Right renal cortex interstitium (tissue), 3 donors: ENCODE results near the gene ATP2C2. TPM values are rescaled to one million over a fixed set of nuclear protein-coding genes. Genes with fewer than 3 reads are reported as not detected.

ENCODE experiments used
- DNase-seq, 3 donors: peaks; one replicate each; pipeline ENCODE4 v3.0.0-alpha.2; 2013; ENCODE audit warnings: low read depth in 3 of 3, low spot score in 2 of 3
- polyA plus RNA-seq, 3 donors: library from polyadenylated mRNA; unstranded; fragments of 120-200 nt; gene quantifications; one replicate each; pipeline ENCODE4 v1.2.1, GENCODE V29; 2013; ENCODE audit not compliant: insufficient read length in 3 of 3

Gene ATP2C2
- polyA plus RNA-seq, 3 donors = 0.32 to 0.96 (median 0.75) TPM

DNA sequence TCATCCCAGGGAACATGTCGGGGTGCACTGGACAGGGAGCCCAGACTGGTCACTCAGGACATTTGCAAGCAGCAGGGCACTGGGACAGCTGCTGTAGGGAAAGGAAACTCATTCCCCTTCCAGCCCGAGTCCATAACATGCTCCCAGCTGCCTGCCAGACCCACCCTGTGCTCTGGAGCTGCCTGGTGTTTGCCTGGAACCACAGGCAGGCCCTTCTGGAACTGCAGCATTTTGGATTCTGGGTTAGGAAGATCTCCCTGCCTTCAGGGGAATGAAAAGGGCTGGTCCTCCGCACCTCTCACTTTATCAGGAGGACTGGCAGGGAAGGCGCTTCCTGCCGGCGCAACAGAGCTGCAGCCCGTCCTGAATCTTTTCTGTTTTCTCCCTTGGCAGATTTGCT is 94.9 kb downstream of the ATP2C2 start:
- no peak for DNase-seq

DNA sequence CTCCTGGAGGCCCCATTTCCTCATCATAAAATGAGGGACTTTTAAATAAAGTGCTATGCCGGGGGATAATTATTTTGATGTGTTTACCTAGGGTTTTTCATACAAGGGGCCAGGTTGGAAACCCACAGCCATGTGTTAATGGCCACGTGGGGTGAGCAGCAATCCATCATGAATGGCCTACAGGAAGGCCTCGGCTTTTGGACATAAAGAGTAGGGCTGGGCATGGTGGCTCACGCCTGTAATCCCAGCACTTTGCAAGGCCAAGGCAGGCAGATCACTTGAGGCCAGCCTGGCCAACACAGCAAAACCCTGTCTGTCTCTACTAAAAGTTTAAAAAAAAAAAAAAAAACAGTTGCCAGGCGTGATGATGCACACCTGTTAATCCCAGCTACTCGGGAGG is 95.8 kb downstream of the ATP2C2 start:
- no peak for DNase-seq

DNA sequence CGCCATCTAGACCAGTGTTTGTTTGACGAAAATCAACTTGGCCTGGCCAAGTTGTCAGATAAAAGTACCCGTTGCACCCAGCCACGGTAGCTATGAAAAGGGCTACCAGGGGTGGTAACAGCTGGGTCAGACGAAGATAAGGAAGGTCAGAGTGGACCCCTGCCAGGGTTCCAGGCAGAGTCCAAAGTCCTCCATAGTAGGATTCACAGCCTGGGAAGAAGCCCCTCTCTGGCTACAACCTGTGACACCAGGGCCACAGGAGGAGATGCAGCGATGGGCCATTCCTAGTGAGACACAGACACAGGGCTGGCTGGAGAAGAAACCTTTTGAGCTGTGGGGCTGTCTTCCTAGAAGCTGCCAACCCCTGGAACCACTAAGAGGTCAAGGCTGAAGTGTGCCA is 96.8 kb downstream of the ATP2C2 start:
- no peak for DNase-seq

DNA sequence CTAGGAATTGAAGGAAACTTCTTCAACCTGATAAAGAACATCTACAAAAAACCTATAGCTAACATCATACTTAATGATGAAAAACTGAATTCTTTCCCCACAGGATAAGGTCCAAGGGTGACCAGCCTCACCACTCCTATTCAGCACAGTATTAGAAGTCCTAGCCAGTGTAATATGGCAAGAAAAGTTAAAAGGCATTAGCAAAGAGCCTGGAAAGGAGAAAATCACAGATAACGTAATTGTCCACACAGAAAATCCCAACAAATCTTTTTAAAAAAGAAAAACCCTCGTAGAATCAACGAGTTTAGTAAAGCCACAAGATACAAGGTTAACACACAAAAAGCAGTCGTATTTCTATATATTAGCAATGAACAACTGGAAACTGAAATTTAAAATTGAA is 98.4 kb downstream of the ATP2C2 start:
- no peak for DNase-seq

DNA sequence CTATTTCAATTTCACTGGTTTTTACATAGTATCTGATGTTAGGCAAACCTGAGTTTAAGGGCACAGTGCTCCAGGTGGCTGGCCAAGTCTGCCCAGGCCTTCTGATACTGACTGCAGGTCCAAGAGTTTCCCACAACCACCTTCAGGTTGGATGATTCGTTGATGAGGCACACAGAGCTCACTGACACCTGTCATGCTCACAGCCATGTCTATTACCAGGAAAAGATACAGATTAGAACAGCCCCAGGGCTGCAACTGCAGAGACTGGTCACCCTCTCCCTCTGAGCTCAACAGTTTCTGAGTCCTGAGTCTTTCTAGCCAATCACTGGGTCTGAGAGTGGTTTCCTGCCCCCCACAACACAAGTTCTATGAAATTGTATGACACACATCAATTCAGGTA is 98.9 kb downstream of the ATP2C2 start:
- DNase-seq = no peak

DNA sequence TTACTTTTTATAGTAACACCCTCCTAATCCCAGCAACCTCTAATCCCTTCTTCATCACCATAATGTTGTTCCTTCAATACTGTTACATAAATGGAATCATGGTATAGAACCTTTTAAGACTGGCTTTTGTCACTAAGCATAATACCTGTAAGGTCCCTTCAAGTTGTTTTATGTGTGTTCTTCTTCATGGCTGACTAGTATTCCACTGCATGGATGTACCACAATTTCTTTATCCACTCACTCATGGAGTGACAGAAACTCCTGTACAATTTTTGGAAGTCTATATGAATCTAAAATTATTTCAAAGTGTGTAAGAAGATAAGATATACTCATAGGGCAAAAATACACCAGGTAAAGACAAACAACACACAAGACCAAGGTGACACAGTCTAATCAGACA is 99.4 kb downstream of the ATP2C2 start:
- no peak for DNase-seq

DNA sequence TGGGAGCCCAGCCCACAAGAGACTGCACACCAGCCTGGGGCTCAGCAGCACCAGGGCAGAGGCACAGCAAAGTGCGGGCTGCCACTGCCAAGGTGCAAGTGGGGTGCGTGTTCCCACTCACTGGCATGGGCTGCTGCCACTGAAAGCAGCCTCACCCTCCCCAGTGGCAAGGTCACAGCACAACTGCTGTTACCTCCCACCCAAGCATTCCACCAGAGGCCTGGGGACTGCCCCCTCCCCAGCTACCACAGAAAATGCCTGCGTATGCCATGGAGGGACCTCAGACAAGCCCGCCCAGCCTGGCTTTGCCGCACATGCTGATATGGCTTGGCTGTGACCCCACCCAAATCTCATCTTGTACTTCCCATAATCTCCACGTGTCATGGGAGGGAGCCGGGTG is 103.0 kb downstream of the ATP2C2 start:
- no peak for DNase-seq

DNA sequence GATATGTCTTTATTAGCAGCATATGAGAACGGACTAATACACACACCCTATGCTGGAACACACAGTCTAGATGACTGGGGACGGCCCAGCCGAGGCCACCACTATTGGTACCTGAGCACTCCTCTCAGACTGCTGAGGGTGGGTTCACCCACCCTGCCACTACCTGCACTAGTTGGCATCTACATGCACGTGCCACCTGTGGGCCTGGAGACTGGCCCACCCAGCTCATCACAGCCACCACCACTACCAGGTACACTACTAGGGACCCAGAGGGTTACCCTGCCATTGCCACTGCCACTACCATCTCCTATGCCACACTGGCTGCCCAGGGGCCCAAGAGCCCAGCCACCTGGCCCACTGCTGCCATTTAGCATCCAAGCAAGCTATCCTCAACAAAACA is 103.6 kb downstream of the ATP2C2 start:
- no peak for DNase-seq

DNA sequence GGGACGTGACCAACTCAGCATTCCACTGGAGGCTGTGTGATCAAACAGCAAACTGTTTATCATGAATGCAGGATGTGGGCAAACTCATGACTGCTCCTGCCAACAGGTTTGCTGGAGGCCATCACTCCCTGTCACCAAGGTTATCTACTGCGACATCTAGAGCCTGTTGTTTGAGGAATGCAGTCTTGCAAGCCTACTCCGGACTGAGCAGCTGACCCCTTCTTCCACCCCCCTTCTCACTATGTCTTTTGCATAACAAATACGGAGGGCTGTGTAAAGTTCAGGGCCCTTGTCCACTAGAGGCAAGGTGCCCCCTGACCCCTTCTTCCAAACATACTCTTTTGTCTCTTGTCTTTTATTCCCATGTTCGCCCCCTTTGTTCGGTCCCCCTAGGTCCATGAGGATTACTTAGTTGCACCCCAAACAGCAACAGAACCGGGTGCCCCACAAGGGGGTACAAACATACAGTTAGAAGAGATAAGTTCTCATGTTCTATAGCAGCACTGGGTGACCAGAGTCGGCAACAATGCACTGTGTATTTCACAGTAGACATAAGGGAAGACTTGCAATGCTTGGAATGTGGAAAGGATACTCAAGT is 107.4 kb downstream of the ATP2C2 start:
- no peak for DNase-seq

DNA sequence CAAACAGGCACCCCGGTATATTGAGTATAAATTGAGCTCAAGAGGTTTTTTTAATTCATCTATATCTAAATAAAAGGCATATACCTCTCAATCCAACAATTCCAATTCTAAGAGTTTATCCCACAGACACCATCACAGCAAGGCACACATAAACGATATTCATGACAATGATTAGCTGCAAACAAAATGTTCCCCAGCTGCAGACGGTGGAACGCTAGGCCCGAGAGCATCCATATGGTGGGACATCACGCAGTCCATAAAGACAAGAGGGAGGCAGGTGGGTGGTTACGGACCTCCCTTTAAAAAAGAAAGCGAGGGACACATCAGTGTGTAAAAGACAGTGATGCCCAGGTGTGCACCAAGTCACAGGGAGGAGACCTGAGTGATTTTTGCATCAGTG is 108.1 kb downstream of the ATP2C2 start:
- DNase-seq = no peak

DNA sequence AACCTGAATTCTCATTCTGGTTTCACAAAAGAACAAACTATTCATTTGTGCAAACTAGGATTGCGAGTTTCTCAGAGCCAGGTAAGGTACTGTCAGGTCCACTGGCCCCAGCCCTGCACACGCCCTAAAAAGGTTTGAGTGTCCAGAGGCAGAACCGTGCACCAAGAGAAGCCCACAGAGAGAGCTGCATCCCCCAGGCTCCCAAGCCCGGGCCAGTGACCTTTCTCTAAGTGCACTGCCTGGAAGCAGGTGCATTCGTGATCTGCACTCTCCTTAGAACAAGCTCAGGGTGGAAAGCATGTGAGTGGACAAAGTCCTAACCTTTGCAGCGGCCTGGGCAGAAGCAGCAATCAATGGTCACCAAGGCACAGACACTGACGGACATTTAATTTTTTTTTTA is 109.3 kb downstream of the ATP2C2 start:
- no peak for DNase-seq

DNA sequence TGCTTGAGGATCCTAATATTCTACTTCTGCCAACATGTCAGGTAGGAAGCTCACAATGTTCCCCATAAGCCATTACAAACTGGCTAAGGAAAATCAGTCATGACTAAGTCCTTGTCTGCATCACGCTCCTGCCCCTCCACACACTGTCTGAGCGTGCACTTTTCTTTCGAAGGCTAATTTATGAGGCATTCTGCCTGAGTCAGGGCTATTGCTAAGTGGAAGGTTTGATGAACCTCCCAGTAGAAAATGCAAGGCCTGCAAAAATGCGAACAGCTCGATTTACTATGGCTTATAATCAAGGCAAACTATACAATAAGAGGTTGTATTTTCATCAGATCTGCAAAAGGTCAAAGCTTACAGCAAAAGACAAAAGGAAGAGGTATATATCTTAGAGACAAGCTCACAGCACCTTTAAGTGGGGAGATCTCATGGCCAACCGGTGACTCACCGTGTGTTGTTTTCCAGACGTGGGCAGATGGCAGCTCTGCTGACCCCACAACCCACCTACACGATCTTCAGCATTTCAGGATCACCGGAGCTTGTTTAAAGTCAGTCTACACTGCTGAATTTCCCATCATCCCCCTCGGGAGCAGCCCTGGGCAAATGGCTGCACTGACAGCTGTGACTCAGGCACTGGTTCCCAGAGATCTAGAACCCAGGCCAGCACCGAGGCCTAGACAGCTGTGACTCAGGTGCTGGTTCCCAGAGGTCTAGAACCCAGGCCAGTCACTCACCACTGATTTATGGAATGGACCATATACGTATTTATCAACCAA is 110.0 kb downstream of the ATP2C2 start:
- DNase-seq = no peak

DNA sequence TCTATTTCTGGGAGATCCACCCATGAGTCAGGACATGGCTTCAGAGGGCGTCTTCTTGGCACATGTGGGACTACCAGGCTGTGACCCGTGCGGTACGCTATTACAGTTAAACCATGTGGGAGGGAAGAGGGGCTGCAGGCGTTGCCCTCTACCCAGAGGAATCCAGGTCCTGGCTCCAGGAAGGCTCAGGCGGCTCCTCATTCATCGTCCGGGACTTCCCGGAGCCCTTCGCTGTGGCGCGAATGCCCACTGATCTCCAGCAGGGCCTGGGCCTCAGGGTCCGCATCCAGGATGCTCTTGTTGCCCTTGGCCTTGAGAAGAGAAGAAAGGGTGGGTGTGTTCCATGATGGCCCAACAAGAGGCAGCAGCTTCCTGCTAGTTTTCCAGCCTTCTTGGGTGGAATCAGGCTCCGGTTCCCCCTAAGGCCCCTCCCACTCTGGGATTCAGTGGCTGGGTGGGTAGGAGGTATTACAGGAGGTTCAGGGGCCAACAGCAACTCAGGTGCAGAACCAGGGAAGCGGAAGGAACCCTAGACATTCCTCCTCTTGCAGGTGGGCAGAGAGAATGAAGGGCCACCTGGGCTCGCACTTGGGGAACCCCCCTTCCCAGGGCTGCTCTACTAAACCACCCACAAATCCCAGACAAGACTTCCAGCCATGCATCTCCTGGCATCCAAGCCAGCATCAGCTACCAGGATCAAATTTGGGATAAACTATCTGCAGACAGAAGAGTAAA is 111.5 kb downstream of the ATP2C2 start:
- DNase-seq = no peak

DNA sequence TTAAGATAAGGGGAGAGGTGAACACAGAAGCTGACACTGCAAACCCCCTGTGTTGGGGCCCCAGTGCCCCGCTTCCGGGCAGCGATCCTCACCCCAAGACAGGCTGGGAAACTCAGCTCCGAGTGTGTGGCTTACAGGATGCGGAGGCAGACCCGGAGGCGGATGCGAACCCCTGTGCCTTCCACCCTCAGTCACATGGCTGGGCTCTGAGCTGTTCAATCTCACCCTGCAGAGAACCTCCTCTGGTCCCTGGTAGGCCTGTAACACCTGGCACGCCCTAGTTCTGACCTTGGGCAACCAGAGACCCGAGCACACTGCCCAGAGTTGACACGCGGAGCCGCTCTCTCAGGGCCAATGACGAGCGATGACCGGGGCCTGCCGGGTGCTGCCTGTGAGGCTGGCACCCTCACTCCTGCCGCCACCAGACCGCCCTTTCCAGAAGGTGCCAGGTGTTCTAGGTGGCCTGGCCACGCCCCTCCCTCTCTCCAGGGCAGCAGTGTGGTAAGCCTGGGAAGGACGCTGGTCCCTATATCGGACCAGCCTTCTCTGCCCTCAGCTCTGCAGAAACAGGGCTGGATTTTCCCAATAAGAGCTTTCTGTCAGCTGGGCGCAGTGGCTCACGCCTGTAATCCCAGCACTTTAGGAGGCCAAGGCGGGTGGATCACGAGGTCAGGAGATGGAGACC is 112.9 kb downstream of the ATP2C2 start:
- no peak for DNase-seq

DNA sequence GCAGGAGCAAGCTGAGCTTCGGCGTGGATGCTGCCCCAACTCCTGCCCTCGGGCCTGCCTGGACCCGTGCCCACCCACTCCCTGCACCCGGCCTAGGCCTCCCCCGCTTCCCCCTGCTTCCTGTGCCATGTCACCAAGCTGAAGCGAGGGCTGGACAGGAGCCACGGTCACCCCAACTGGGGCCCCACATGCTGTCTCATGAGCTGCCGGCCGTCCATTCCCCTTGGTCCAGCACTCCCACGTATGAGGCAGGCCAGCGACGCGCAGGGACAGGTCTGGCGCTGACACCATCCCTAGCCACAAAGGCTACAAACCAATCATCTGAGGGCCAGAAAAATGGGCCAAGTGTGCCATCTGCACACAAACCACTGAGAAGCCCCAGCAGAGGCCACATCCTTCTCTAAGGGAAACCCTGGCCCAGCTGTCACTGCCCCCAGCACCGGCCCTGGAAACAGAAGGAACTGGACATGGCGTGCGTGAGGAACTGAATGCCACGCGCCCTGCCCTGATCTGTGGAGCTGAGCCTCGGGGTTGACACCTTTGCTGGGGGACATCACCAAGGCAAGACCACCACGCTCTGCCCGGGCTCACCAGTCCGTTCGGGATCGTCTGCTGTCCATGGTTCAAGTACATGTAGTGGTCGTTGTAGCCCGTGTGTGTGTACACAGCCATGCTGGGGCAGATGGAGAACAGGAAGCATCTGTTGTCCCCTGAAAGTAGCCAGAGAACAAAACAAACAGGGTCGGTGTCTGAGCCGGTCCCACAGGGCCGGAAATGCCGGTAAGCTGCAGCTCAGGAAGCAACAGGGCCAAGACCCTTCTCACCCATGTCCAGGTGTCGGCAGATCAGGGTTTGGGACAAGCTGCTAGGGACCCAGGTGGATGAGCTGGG is 113.9 kb downstream of the ATP2C2 start:
- DNase-seq = no peak

DNA sequence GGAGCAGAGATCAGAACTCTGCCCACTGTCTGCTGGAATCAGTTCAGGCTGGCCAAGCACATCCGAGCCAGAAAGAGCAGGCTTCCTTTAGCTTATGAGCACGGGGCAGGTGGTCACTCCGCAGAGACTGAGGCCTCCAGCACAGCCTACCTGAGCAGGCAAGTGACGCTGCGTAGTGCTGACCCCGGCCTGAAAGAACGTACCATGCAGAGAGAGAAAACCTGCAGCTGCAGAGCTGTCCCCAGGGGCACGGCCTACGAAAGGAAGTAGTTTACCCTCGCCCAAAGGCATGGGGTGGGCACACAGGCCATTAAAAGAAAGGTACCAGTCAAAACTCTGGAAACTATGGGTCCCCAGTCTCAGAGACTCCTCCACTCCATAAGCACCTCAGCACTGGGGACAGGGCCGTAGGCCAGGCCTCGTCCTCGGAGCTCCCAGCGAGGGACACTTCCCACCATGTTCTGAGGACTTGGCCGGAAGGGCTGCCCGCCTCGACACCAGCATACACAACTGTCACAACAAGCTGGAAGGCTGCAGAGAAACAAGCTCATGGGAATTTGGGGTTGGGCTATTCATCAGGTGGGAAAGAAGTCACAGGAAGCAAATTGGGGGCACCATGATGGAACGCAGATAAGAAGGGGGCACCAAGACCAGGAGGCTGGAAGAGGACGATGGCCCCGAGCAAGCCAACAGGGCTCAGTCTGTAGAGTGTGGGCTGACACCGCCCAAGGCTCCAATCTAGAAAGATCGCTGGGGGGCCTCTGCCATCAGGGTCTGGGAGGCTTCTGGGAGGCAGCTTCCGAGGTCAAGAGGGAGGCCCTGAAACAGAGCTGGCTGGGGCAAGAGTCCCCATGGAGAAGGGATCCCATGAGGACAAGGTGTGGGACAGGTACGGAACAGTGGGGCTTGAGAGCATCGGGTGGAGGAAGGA is 114.9 kb downstream of the ATP2C2 start:
- no peak for DNase-seq

DNA sequence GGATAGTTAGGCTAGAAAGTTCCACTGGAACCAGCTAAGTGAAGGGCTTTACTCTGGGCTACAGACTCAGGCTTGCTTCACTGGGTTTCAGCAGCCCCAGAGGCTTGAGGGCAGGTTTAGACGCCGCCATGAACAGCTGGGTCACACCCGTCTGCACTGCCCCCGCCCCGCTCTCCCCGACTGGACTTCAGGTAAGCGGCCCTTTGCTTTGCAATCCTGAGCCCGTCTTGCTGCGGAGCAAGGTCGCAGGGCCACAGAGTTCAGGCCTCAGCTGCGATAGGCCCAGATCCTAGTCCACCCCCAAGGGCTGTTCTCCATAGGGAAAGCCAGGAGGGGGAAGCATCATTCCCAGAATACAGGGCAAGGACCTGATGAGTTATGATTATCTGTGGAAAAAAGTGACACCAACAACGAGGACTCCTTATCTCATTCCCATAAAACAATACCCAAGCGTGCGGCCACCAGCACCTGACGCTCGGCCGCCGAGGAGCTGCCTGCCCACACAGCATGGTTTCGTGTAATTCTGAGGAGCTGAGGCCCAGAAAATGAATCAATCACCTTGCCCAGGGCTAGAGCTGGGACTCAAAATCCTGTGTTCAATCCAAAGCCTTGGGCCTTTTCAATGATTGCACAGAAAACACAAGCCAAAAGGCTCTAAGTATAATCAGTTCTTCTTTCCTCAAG is 115.7 kb downstream of the ATP2C2 start:
- DNase-seq = no peak

DNA sequence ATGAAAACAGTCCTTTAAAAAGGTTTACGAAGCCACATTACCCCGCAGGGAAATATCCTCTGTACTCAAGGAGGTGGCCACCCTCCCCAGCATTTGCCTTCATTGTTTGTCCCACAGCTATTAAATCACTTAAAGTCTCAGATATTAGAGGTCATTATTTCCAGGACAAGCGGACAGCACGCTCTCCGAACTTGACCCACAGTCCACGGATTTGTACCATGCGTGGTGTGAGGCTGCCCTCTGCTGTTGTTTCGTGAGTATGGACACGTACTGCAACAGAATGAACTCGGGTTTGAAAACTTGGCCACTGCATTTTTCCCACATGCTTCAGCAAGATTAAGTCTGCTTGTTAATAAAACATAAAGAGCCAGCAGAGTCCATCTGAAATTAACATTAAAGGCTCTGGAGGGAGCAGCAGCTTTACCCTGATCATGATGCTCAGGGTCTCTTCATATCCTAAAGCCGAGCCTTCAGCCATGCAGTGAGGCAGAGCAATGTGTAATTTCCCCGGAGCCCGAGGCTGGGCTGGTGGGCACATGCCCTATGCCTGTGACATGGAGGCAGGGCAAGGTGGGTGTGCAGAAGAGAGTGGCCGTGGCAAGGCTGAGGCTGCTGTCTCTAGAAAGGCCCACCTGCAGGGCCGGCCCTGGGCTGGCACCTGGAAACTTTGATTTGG is 116.4 kb downstream of the ATP2C2 start:
- DNase-seq = peak in 1 of 3 donors; percentile 32
